SU-DHL-6 (cell line): ENCODE results near the gene PIGO.

ENCODE experiments used
- EZH2phosphoT487 ChIP-seq: fragments of 200-600 bp; sonication (generic), shearing (Covaris generic); conservative IDR thresholded peaks from 2 replicates; pipeline ENCODE4 v1.6.1; 2018; ENCODE audit warnings: mild to moderate bottlenecking, antibody characterized with exemption, low read length, moderate library complexity, mixed read lengths
- TF ChIP-seq, protein P1 (sequence below): fragments of 200-600 bp; sonication (generic); IDR thresholded peaks from one replicate; pipeline ENCODE4 v1.5.1; 2017; ENCODE audit warnings: antibody characterized with exemption, mild to moderate bottlenecking, low read length, moderate library complexity; ENCODE audit not compliant: insufficient read depth, poor library complexity, severe bottlenecking

DNA sequence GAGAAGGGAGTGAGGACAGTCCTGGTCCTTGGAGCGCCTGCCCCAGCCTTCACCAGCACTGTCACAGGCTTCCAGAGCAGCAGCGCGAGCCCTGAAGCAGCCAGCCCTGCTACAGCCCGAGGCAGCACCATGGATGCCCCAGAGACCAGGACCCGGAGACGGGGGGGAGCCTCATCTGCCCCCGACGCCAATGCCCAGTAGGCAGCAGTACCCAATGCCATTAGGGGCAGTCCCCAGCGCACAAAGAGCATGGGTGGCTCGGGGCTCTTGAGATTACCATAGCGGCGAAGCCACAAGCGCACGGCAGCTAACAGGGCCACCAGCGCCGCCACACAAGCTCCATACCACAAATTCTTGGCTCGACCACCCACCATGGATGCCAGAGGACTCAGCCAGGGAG is 4.9 kb downstream of the PIGO start:
- no peak for TF ChIP-seq EZH2phosphoT487
- TF ChIP-seq, protein P1, sequence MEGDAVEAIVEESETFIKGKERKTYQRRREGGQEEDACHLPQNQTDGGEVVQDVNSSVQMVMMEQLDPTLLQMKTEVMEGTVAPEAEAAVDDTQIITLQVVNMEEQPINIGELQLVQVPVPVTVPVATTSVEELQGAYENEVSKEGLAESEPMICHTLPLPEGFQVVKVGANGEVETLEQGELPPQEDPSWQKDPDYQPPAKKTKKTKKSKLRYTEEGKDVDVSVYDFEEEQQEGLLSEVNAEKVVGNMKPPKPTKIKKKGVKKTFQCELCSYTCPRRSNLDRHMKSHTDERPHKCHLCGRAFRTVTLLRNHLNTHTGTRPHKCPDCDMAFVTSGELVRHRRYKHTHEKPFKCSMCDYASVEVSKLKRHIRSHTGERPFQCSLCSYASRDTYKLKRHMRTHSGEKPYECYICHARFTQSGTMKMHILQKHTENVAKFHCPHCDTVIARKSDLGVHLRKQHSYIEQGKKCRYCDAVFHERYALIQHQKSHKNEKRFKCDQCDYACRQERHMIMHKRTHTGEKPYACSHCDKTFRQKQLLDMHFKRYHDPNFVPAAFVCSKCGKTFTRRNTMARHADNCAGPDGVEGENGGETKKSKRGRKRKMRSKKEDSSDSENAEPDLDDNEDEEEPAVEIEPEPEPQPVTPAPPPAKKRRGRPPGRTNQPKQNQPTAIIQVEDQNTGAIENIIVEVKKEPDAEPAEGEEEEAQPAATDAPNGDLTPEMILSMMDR = no peak
